ENCODE results near the gene CDH1.

DNA sequence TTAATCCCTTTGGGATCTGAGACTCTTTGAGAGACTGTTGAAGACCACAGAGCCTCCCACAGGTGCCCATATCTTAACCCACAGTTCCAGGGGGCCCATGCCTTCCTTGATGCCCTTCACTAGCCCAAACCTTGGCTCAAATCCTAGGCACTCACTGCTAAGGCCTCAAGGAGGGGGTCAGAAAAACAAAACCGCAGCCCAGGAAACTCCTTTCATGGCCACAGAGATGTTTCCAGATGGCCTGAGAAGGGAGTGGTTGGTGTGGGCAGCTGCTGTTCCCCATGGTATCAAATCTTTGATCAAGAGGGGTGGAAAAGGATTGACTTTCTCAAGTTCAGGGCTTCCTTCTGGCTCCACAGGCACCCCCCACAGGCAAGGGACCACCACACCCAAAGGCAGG is 44.7 kb downstream of the CDH1 start:
- TF ChIP-seq, protein P1, sequence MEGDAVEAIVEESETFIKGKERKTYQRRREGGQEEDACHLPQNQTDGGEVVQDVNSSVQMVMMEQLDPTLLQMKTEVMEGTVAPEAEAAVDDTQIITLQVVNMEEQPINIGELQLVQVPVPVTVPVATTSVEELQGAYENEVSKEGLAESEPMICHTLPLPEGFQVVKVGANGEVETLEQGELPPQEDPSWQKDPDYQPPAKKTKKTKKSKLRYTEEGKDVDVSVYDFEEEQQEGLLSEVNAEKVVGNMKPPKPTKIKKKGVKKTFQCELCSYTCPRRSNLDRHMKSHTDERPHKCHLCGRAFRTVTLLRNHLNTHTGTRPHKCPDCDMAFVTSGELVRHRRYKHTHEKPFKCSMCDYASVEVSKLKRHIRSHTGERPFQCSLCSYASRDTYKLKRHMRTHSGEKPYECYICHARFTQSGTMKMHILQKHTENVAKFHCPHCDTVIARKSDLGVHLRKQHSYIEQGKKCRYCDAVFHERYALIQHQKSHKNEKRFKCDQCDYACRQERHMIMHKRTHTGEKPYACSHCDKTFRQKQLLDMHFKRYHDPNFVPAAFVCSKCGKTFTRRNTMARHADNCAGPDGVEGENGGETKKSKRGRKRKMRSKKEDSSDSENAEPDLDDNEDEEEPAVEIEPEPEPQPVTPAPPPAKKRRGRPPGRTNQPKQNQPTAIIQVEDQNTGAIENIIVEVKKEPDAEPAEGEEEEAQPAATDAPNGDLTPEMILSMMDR (conservative IDR thresholded peaks at IDR 0.05 in 1 of 2, IDR thresholded peaks at IDR 0.05 in 1 of 2; ENCODE audit: extremely low read depth in 1 of 2, insufficient read depth in 1 of 2, low read depth in 1 of 2, low read length in 2 of 2): no peak
- TF ChIP-seq EZH2 (IDR thresholded peaks at IDR 0.05; ENCODE audit: borderline replicate concordance, low read length): no peak
